CD4-positive, alpha-beta T cell treated with Interleukin-15 for 1 hour (primary cell): ENCODE results near the gene HPD.

Experiments used
- DNase-seq: peaks from one replicate; pipeline ENCODE4 v3.0.0-alpha.2; 2020

The HPD gene

GRCh38 chr12:121810234-121810817 is 48.3 kb downstream of the HPD start:
- no peak for DNase-seq

GRCh38 chr12:121809712-121810116 is 48.9 kb downstream of the HPD start:
- no peak for DNase-seq

- no peak for DNase-seq
These were observed 50.0 kb downstream of the HPD start for GRCh38 chr12:121808623-121809022.

- DNase-seq: no peak
These were observed 50.9 kb downstream of the HPD start for GRCh38 chr12:121807642-121808347.

DNA sequence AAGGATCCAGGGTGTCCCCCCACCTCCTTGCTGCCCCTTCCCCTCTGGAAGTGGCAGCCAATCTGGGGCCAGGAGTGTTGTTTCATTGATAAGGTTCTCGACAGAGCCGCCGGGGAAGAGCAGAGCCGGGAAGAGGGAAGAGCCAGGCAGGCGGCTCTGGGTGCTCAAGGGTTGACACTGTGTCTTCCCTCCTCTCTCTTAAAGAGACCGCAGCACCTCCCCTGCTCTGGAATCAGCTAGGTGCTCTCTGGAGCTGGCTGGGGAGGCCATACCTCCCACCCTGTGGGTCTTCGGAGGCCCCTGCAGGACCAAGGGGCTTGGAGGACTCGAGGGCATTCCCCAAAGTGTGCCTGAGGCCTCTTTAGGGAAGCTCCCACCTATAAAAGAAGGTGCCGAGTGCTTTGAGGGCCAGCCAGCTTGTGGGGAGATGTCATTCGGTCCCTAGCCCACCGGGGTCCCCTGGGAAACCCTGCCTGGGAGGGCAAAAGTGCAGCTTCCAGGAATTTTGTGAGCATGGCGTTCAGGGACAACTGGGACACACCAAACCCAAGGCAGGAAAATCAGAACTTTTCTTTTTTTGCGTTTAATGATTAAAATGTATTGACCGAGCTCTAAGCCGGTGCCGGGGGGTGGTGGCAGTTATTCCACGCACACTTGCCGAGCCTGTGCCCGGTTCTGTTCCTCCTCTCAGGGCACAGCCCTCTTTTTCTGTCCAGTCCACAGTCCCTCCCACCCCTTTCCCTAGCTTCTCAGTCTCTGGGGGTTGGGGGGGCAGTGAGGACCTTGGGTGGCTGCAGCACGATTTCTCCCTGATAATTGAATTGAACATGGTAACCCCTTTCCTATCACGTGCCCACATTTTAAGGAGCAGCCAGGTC is 51.9 kb downstream of the HPD start:
- no peak for DNase-seq

DNA sequence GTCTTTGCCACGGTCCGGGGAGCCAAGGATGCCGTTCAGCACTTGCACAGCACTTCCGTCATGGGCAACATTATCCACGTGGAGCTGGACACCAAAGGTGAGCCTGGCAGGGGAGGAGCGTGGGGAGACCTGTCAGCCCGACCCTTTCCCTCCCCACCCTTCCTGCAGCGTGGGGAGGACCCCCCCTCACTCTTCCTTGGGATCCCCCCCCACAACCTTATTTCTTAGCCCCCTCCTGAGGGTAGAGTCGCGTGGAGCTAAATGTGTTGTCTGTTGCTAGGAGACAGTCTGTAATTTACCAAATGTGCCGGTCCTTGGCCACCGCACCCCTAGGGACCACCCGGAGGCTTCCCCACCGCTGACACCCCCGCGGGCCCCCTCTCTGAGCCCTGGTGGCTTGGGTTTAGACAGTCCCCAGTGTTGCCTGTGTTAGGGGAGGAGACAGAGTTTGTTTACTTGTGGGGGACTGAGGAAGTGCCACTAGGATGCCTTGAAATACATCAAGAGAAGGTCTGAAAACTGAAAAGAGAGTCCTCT is 52.6 kb downstream of the HPD start:
- peak; percentile 82 for DNase-seq

DNA sequence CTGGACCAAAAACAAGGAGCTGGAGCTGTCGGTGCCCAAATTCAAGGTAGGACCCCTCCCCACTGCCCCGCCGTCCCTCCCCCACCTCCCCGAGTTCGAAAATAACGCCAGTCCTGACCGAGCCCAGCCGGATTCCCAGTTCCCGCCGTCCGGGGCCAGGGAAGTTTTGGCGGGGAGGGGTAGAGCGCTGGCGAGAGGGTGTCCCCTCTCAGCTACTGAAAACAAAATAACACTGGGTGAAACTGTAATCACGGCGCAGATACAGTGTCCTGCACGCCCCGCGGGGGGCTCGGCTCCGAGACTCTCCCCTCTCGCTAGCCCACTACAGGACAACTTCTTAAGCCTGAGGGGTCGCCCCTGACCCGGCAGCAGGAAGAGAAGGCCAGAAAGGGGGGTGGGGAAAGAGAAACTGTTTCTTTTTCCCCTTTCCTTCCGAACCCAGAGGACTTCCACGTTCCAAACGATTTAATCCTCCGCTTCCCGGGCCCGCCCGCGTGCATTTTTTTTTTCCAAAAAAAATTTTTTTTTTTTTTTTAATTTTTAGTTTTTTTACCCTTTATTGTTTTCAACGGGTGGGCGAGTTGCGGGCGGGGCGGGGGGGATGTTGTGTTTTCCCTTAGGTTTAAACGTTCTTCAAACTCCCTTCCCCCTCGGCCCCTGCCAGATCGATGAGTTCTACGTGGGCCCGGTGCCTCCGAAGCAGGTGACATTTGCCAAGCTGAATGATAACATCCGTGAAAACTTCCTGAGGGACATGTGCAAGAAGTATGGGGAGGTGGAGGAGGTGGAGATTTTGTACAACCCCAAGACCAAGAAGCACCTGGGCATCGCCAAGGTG is 53.3 kb downstream of the HPD start:
- no peak for DNase-seq

DNA sequence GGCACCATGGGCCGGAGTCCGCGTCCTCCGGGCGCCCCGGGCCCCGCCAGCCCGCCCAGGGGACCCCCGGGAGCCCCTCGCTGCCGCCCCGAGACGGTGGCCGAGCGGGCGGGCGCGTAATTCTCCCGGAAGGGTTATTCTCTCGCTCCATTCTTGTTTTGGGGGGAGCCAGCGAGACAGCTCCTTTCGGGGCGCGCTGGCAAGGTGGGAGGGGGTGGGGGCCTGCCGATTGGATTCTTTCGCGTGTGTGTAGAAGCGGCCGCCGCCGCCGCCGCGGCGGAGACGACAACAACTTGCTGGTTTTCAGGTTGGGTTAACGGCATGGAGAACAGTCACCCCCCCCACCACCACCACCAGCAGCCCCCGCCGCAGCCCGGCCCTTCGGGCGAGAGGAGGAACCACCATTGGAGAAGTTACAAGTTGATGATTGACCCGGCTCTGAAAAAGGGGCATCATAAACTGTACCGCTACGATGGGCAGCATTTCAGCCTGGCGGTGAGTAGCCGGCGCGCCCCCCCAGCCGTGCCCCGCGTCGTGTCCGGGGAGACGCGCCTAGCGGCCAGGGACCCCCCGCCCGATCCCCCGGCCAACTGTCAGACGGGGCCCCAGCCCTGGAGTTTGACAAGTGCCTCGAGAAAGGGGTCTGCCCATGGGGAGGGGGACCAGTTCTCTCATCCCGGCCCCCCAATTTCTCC is 54.1 kb downstream of the HPD start:
- DNase-seq: peak; percentile 75

DNA sequence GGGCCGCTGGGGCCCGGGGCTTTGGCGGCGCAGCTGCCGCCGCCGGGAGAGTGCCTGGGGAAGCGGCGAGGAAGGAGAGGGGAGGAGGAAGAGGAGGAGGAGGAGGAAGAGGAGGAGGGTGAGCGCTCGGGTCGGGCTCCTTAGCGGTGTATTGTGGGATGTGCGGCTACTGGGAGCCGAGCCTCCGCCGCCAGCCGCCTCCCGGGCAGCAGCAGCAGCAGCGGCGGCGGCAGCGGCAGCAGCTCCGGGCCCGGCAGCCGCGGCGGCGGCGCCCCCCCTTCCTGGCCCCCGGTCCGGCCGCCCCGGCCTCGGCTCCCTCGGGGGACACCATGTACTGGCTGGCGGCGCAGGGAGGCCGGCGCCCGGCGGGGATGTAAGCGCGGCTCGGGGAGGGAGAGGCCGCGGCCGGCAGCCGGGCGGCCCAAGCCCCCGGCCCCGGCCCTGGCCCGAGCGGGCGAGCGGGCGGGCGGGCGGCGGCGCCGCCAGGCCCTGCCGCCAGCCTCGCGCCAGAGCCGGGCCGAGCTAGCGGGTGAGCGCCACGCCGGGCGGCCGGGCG is 54.7 kb downstream of the HPD start, which contains the start of gene SETD1B:
SETD1B (plus strand) TSS at position 149 of the 556 bp plus-strand sequence. CDS start 729 bp downstream, outside the sequence.
- peak; percentile 72 for DNase-seq

- DNase-seq: peak; percentile 94
These were observed 55.6 kb downstream of the HPD start for GRCh38 chr12:121802843-121803698.

GRCh38 chr12:121802485-121802842 is 56.2 kb downstream of the HPD start:
- DNase-seq: no peak

- DNase-seq: peak; percentile 84
These were observed 56.8 kb downstream of the HPD start for GRCh38 chr12:121801595-121802484.

GRCh38 chr12:121800694-121801594 is 57.7 kb downstream of the HPD start:
- peak; percentile 81 for DNase-seq

- DNase-seq: peak; percentile 80
These were observed 58.6 kb downstream of the HPD start for GRCh38 chr12:121799842-121800693.

- peak; percentile 79 for DNase-seq
These were observed 59.4 kb downstream of the HPD start for GRCh38 chr12:121799156-121799841.

GRCh38 chr12:121798787-121799155 is 59.9 kb downstream of the HPD start:
- DNase-seq: no peak
